GM21528 (cell line): ENCODE data around the gene ZBTB38.

Experiments used
- ATAC-seq: cut with Tn5 transposase; IDR thresholded peaks from one replicate; pipeline ENCODE4 v1.9.1; 2021; ENCODE audit warnings: mild to moderate bottlenecking, moderate library complexity; ENCODE audit not compliant: unreplicated experiment, low FRiP score

The ZBTB38 gene

DNA sequence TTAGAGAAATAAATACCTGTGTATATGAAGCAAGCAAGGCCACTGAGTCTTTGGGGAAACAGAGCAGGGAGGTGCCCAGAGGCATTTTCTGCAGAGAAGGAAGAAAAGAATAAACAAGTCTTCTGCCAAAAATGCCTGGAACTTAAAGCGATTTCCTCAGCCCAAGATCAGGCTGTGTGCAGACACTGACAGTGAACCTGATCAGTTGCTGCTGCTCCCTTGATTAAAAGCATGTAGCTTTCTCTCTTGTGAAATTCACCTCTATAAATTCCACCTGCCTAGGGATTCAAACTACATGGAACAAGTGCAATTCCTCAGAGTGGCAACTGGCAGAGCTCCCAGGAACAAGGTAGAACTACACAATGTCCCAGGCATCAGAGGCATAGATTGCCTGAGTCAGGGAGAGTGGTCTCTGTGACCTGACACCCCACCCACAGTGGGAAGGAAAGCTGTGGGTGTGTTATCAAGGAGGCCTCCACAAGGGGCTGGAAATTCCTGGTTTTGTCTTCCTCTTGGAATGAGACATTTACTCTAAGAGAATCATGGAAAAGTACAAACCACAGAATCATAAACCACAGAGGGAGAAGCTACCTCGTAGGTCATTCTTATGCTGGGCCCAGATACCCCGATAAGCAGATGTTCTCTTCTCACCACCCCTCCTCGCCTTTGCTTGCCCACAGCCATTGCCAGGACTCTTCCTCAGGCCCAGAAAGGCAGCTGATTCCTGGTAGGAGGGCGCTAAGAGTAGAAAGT lies 1.8 kb upstream of the ZBTB38 start:
- ATAC-seq: no peak

DNA sequence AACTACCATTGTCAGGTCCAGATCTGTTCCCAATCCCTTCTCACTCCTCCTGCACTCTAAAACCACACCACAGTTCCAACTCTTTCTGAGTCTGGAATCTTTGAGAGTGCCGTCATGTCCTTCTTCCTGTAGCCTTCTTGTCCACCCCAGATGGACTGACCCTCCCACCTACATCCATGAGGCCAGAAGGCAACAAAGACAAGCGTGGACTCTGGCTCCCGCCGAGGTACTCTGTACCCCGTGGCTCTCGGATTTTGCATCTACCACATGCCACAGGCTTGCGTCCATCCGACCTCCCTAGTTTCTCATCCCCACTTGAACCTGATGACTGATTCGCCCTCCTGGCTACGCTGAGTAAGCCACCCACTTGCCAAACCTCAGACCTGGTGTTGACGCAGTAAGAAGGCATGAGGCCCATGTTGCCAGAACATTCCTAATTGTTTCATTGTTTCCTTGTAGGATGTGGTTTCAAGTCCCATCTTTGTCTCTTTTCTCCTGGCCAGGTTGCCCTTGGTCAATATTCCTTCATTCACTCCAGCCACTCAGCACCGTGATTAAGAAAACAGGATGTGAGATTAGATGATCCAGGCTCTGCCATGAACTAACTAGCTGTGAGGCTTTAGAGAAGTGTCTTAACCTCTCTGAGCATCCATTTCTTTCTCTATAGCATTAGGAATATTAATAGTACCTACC lies 1.1 kb upstream of the ZBTB38 start:
- no peak for ATAC-seq

DNA sequence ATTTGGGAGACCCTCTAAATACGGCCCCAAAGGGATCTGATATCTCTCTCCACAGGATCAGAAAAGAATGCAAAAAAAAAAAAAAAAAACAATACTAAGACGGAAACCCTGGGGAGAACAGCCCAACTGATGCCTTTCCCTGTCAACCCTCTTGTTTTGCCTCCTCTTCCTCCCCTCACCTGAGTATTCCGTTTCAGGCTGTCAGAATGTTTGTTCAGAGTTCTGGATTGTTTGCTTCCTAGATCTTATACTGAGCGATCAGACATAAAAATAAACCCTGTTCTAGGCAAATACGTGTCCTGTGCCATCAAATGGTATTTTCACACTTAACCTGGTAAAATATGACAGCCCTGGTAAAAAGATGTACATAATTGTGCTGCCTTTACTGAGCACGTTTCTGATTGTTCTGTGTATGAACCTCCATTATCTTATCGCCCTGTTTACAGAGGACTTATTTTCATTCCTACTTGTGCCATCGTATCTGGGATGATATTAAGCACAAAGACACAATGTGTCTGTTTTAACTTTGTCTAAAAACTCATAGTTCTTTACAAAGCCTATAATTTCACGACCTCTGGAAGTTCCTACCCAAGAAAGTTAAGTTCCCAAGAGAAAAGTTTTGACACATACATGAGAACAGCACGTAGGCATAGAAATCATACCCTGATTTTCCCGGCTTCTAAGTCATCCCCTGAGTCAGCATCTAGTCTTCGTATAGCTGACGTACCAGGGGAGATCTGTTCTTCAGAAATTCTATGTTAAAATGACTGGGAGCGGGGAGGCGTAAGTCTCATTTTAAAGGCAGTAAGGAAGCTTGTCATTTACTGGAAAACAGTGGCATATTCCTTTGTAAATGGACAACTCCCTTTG lies 856 bp downstream of the ZBTB38 start:
- ATAC-seq: no peak

DNA sequence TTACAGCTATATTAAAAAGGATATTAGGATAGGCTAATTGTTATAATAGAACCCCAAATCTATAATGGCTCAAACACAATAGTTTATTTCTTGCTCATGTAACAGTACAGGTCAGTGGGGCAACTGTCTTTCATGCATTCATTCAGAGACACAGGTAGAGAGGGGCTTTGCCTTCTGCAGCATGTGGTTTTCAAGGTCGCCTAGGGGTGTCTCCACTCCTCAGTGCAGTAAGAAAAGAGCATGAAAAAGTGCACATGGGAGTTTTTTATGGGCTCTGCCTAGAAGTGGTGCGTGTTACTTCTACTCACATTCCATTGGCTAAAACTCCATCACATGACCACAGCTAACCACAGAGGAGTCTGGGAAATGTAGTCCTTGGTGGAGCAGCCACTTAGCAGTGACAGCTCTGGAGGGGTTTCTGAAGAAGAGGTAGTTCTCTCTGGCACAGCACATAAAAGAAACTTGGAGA lies 1.8 kb downstream of the ZBTB38 start:
- peak; percentile 79 for ATAC-seq

DNA sequence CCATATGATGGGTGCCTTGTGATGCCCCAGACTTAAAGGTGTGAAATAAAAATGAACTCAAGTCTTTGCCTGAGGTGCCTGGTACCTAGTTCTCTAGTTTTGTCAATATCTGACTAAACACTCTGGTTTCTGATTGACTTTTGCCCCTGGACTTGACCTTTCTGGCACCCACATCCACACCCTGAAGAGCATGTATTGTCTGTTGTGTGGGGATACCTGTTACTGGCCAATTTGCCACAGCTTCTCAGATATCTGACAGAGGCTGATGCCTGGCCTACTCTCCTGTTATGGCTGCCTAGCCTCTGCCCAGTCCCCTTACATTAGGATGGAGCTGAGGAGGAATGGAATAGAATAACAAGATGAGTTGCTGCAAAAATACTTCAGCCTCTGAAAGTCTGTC lies 3.6 kb downstream of the ZBTB38 start:
- no peak for ATAC-seq

DNA sequence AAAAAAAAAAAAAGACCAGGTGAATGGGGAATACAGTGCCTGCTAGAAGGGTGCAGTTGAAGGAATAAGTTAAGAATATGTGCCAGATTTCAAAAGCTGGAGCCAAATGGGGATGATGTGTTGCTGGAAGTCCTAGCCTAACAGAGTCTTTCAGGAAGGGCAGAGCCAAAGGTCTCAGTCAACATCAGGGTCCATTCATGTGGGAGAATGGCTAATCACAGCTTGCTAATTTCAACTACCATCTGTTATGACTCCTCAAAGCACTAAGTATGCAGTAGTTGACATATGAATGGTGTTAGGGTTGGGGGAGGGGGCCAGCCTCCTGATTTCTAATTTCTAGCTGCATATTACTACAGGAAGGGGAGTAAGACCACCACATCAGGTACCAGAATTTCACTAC lies 4.4 kb downstream of the ZBTB38 start:
- no peak for ATAC-seq

DNA sequence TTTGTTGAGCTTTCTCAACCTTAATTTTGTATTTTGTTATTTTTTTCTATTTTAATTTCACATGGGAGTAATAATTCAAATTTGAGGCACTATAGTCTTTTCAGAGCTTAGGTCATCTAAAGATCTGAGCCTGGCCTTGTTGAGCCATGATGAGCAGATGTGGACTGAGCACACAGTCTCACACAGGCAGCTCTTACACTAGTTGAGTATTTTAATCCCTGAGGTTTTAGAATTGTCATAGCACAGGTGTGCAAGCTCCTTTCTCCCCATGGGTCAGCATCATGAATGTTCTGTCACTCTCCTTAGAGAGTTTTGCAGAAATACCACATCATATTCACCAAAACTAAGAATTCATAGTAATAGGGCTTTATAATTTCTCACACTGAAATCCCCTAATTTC lies 4.9 kb downstream of the ZBTB38 start:
- no peak for ATAC-seq

DNA sequence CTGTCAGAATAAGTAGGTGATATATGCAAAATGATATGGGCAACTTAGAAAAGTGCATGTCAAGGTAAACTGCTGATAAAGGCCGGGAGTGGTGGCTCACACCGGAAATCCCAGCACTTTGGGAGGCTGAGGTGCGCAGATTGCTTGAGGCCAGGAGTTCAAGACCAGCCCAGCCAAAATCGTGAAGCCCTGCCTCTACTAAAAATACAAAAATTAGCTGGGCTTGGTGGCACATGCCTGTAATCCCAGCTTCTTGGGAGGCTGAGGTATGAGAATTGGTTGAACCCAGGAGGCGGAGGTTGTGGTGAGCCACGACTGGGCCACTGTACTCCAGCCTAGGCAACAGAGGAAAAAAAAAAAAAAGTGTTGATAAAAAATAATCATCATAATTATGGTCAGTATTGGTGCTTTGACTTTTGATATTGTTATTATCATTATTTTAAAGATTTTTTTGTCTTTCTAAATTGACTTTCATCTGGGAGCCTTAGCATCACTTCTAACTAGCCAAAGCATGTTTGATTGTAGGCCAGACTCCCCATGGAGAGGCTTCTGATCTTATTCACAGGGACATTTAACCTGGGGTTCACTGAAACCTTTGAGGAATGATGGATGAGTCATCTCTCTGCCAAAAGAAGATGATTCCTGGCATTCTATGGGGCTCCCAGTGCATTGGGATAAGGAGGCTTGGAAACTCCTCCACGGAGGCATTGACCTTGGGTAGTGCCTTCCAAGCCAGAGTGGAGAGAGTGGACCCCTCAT lies 5.6 kb downstream of the ZBTB38 start:
- no peak for ATAC-seq

DNA sequence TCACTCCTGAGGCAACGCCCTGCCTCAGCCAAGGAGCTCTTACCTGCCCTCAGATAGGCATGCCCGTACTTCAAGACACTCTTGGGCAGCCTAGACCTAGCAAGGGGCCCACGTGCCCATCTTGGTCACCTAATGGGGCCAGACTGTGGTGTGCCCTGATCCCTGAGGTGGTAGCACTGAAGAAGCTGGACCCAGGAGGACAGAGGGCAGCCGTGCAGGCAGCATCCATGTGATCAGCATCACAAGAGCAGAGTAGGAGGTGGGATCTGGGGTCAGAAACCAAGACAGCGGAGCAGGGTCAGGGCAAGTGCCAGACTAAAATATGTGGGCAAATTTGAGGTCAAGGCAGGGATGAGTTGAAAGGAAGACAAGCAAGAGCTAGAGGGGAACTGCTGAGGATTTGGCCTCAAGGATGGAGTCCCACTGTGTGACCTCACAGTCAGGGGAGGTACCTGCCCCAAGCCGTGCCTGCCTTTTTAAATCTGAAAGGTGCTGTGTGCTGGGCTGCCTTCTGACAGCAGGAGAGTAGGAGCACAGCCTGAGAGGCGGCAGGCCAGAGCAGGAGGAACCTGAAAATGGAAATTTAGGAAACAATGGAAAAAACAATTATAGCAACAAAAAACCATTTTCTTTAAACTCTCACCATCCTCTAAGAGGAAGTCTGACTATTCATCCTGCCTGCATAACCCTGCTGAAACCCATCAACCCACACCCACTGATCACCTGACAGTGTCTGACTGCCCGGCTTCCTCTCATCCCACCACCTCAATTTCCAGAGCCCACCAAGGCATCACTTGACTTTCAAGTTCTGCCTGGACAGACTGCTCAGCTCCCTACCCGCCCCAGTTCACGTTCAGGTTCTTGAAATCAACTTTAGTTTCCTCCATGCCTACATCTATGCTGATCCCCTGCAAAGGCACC lies 7.3 kb downstream of the ZBTB38 start:
- ATAC-seq: no peak

DNA sequence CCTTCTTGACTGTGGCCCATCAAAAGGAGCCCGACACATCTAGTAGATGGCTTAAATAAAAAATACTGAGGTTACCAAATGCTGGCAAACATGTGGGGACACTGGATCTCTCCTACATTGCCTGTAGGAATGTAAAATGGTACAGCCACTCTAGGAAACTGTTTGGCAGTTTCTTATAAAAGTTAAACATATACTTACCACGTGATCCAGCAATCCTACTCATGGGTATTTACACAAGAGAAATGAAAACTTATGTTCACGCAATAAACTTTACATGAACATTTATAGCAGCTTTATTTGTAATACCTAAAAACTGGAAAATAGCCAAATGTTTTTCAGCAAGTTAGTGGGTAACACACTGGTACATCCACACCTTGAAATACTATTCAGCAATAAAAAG lies 9.1 kb downstream of the ZBTB38 start:
- no peak for ATAC-seq

DNA sequence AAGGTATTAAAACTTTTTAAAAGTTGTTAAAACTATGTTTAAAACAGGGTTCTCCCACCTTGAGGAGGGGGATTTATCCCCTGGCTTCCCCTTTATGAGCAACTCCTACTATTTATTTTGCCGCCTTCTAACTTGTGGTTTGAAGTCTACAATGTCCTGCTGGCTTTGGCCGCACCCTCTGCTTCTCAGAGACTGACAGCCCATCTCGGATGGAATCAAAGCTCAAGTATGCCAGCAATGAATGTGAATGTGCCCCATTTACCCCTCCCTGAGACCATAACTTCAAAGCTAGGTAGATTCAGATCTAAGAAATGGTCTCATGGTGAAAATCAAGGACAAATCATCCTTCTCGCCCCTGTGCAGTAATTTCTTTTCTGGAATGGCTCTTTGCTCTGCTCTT lies 10.3 kb downstream of the ZBTB38 start:
- ATAC-seq: no peak

DNA sequence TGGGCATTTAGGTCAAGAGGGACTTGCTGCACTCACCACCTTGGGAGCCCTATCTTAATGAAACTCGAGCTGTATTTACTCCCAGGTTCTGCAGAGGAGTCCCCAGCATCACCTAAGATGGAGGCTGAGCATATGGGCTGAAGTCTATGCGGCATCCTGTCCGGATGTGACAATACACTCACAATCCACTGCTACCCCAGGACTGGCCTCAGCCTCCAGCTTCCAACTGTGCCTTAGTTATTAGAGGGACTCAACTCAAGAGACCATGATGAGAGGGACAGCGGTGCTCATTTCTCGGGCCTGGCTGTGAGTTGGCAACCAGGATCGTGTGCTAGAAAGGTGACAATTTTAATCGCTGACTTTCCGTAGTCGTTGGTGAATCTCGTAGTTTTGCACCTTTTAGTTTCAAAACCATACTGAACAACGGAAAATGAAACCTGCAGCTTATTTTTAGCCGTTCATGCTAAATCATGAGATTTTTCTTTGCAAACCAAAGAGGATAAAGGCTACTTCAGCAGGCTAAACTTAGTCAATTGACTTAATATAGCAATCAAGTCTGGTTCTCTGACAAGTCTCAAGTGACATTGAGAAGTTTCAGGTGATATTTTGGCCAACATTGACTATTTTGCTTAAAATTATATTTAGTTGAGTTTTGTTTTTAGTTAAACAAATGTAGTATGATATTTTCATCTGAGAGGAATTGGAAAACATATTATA lies 11.1 kb downstream of the ZBTB38 start:
- ATAC-seq: peak; percentile 64

DNA sequence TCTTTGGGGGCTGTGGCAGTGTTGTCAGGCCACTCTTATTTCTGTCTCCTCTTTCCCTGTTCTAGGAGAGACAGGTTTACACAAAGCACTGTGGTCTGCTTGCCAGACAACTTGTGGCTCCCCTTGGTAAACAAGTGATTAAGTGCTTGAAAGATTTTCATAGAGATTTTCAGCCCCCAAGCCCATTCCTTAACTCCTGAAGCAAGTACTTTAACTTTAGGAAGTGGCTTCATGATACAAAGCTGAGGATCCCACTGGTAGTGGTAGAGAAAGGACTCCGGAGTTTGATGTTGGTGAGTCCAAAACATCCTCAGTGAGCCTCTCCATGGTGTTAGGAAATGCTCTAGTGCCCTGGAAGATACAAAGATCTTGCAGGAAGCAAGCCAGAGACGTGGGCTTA lies 12.0 kb downstream of the ZBTB38 start:
- no peak for ATAC-seq

DNA sequence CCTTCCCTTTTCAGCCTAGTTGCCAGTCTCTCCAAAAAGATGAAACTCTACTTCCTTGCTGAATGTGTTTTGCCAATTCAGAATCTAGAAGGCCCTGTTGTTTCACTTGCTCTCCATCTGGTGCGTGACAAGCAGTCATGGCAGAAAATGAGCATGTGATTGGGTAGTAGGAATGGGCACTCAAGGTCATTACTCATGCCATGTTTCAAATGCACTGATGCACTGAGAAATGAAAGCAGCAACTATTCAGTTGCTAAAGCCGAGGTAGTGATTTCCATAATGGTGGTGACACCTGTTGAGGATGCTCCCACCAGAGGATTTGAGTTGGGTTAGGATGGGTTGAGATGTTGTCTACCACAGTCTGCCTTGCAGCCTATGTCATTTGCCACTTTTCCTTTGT lies 12.7 kb downstream of the ZBTB38 start:
- ATAC-seq: peak; percentile 35

DNA sequence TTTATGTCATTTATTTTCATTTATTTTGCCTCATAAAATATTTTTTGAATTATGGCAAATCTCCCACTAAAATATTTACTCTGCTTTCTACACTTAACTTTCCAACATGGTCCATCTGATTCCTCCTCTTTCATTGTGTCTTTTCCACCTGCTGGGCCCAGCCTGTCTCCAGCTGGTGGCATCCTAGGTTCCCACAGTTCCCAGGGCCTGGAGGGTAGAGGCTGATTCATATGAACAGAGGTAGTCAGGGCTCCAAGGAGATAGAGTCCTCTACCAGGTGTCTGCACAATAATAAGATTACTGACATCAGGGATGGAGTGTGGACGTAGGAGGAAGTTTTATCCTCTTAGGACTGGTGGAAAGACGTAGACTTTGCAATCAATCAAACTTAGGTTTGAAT lies 14.3 kb downstream of the ZBTB38 start:
- no peak for ATAC-seq

DNA sequence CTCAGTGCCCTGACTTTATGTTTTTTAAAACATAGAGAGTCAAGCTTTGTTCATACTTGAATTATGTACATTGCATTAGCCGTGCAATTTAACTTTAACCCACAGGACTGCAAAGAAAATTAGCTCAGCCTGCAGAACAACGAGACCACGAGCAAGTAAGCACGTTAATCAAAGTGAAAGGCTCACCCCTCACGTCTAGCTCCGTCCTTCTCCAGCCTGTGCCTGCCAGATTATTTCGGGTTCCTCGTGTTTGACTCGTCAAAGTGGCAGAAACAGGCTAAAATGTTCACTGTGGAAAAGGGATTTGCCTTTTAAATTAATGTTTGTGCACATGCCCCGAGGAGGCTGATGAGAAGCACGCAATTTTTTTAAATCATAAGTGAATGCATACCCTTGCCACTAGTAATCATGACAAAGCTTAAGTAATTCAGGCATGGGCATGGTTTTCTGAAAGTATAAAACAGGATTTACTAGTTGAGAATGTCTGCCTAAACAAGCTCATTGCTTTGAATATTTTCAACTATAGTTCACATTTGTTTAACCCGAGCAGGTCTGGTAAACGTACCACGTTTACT lies 15.3 kb downstream of the ZBTB38 start:
- ATAC-seq: no peak

DNA sequence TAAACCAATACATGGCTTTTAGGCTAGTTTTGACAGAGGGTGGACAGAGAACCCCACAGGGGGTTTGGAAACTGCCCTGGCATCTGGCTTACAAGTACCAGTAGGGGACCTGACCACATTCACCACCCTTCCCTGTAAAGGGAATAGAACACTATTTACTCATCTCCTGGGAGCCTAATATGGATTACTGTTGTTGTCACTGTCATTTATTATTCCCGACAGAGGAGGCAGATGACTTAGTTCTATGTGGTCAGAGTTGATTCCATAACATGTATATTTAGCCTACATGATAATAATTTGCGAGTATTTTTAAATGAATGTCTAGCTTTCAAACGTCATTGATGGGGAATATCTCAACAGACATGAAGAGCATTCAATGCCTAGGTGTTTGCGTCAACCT lies 15.9 kb downstream of the ZBTB38 start:
- no peak for ATAC-seq

DNA sequence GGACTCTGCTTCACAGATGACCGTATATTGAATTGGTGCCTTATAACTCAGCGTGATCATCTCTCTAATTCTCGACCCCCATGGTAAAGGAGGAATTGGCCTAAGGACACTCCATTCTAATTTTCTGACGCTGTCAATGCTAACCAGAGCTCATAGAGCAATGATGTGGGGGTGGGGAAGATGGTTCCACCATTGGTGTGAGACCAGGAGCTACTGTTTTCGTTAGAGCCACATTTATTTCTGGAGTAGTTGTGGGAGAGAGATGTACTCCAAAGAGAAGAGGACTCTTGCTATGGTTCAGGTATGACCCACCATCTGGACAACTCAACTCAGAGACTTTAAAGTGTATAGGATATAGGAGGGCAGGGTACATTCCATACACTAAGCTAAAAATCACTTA lies 16.3 kb downstream of the ZBTB38 start:
- no peak for ATAC-seq
